Neural cell (in vitro differentiated cells): Measurements from ENCODE around the gene TXN2.
"Not testable (repeated sequence)": the region's sequence is repeated elsewhere in the genome, so short reads cannot be mapped to it uniquely, and the experiment has no call there.

ENCODE experiments used
- CTCF ChIP-seq: fragments of 450-650 bp; IDR thresholded peaks from 2 replicates; pipeline ENCODE4 v1.5.1; 2014; ENCODE audit warnings: antibody characterized with exemption, mild to moderate bottlenecking, moderate library complexity; ENCODE audit not compliant: poor library complexity, severe bottlenecking
- EP300 ChIP-seq: fragments of 450-650 bp; conservative IDR thresholded peaks from 2 replicates; pipeline ENCODE4 v1.6.1; 2014; ENCODE audit warnings: antibody characterized with exemption, mild to moderate bottlenecking, moderate library complexity; ENCODE audit not compliant: poor library complexity, severe bottlenecking
- EZH2 ChIP-seq: fragments of 200-600, 300-800 bp; shearing (Covaris generic), sonication (generic); IDR thresholded peaks from 2 replicates; pipeline ENCODE4 v1.6.1; 2014; ENCODE audit warnings: antibody characterized with exemption, low read length, borderline replicate concordance, mild to moderate bottlenecking; ENCODE audit not compliant: insufficient read depth, poor library complexity, severe bottlenecking
- MXI1 ChIP-seq: fragments of 450-650 bp; conservative IDR thresholded peaks from 2 replicates; pipeline ENCODE4 v1.6.1; 2014; ENCODE audit warnings: antibody characterized with exemption, mild to moderate bottlenecking; ENCODE audit not compliant: poor library complexity, severe bottlenecking
- POLR2AphosphoS5 ChIP-seq: IDR thresholded peaks from 2 replicates; pipeline ENCODE4 v1.6.1; 2012
- REST ChIP-seq: IDR thresholded peaks from 2 replicates; pipeline ENCODE4 v1.6.1; 2012; ENCODE audit warnings: borderline replicate concordance
- SMC3 ChIP-seq: fragments of 450-650 bp; conservative IDR thresholded peaks from 2 replicates; pipeline ENCODE4 v1.6.1; 2014; ENCODE audit warnings: antibody characterized with exemption, mild to moderate bottlenecking, moderate library complexity; ENCODE audit not compliant: poor library complexity
- TAF1 ChIP-seq: IDR thresholded peaks from 2 replicates; pipeline ENCODE4 v1.6.1; 2012; ENCODE audit warnings: low read depth

GRCh38 chr22:36450923-36451322, 30.5 kb downstream of the TXN2 start:
- not testable (repeated sequence) for TF ChIP-seq CTCF, POLR2AphosphoS5, REST, SMC3, EP300, MXI1, EZH2, TAF1
